Stimulated activated naive CD8-positive, alpha-beta T cell treated with anti-CD3 and anti-CD28 coated beads, Interleukin-15, amount 100 ng/mL, for 72 hours (primary cell): ENCODE measurements around the gene RAD21L1.
A peak's percentile ranks its signal among the peaks of the same experiment; 100 is the strongest.

Experiments used
- ATAC-seq: fragments of 150-1000 bp; cut with Tn5 transposase; 2 replicates; pipeline ENCODE4 v1.10.0; 2021; ENCODE audit warnings: mild to moderate bottlenecking, moderate library complexity
- DNase-seq, 2 donors: peaks; one replicate each; pipeline ENCODE4 v3.0.0; 2021 to 2022
- H3K27ac Mint-ChIP-seq, 2 donors: one replicate each; pipeline ENCODE4 v1.8.0; 2022; ENCODE audit warnings: mild to moderate bottlenecking in 2 of 2, mixed read lengths in 2 of 2, moderate library complexity in 2 of 2
- H3K27me3 Mint-ChIP-seq: one replicate; pipeline ENCODE4 v1.8.0; 2022; ENCODE audit warnings: mixed read lengths
- H3K4me1 Mint-ChIP-seq: one replicate; pipeline ENCODE4 v1.8.0; 2022; ENCODE audit warnings: mild to moderate bottlenecking, mixed read lengths
- H3K4me3 Mint-ChIP-seq, 2 donors: one replicate each; pipeline ENCODE4 v1.8.0; 2022; ENCODE audit warnings: mild to moderate bottlenecking in 2 of 2, mixed read lengths in 2 of 2, moderate library complexity in 1 of 2
- H3K9me3 Mint-ChIP-seq, 2 donors: one replicate each; pipeline ENCODE4 v1.8.0; 2022; ENCODE audit warnings: mixed read lengths in 2 of 2

Gene RAD21L1

DNA sequence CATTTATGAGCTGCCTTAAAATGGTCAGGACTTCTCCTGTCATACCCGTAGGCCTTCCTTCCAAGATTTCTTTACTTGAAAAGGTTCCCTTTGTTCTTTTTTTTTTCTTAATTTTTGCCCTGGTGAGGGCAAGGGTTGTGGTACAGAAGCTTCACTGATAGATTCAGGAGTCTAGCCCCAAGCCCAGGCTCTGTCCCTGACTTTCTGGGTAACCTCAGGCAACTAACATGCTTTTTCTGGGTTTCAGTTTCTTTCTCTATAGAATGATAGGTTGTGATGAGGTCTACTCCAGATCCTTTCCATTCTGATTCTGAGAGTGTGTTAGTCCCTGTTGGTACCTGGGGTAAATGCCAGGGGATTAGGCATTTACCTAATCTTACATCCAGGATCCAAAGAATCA, 61.5 kb downstream of the RAD21L1 start:
- Mint-ChIP-seq H3K27me3 (no peaks in the 10 kb centered on the region), H3K27ac (peak overlapping the region; percentile 73 to 93), H3K9me3 (no peaks in the 10 kb centered on the region), H3K4me3 (peak overlapping the region; percentile 78 to 79), H3K4me1 (peaks cover 70% of the 10 kb centered on the region)
- ATAC-seq (peak; percentile 93), DNase-seq (no peak)

DNA sequence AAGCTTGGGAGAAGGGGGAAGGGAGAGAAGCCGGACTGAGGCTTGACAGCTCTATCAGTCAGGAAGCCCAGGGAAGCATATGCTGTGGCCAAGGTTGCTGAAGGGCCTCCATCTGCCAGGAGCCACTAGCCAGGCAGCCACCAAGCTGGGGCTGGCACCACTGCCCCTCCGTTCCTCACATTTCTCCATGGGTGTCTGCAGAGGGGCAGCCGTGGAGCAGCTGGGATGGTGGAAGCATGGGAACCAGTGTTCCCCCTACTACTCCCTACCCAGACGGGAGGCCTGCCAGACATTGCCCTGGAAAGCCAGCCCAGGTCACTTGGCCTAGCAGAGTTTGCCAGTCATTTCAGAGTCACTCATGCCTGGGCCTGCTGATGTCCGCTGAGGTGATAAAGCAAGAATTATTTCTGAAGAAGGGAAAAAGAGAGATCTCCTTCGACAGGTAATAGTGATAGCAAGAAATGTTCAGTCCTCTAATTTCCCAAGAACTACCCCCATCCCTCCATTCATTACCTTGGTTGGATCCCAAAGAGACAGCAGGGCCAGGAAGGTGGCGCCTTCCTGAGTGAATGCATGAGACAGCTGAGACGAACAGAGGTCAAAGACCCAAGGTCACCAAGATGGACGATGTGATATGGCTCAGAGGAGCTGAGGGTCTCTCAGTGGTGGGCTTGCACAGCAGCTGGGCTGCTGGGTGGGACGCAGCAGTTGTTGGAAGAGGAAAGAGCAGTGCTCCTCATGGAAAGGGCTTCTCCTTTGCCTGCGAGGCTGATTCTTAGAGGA, 62.1 kb downstream of the RAD21L1 start:
- Mint-ChIP-seq H3K27me3 (no peaks in the 10 kb centered on the region), H3K9me3 (no peaks in the 10 kb centered on the region), H3K27ac (peak overlapping the region; percentile 73 to 89), H3K4me3 (no peak overlapping the region), H3K4me1 (peaks cover 73% of the 10 kb centered on the region)
- ATAC-seq: no peak
- no peak for DNase-seq

DNA sequence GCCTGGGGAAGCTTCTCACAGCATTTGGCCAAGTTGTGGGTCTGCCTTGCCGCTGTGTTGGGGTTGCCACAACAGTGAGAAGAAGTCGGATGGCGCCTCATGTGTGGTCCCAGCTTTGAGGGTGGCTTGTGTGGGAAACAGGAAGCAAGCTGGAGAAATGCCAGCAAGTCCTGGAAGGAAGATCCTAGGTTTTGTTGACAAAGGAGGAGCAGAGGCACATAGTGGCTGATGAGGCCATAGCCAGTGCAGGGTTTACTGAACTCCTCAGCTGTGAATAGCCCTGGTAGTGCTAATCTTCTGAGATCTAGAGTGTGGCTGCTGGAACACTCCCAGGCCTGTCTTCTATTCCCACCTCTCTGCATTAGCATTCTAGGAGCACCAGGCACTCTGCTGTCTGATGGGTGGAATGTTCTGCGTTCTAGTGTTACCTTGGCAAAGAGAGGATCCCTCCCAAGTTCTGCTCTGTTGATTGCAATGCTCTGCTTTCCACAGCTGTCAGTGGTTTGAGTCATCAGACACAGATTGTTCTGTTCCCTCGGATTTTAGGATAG, 65.4 kb downstream of the RAD21L1 start:
- DNase-seq (no peak), ATAC-seq (no peak)
- no peaks in the 10 kb centered on the region for H3K9me3 Mint-ChIP-seq
- peak overlapping the region in 1 of 2 donors; percentile 43 for H3K27ac Mint-ChIP-seq
- peaks cover 51% of the 10 kb centered on the region for H3K4me1 Mint-ChIP-seq
- H3K27me3 Mint-ChIP-seq: no peaks in the 10 kb centered on the region
- no peak overlapping the region for H3K4me3 Mint-ChIP-seq

DNA sequence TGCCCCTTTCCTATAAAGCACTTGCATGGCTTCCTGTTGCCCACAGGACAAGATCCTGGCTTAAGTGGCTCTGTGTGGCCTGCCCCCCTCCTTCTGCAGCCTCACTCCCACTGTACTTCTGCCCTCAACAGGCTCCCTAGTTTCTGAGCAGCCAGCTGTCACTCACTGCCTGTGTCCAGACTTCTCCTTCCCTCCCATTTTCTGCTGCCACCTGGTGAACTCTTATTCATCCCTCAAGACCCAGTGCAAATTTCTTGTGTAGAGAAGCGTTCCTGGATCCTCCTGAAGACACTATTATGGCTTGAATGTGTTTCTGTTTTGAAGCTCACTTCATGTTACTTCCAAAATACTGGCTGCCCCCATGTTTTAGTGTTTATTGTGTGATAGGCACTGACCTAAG, 66.8 kb downstream of the RAD21L1 start:
- no peaks in the 10 kb centered on the region for H3K27me3 Mint-ChIP-seq
- no peak overlapping the region for H3K4me3 Mint-ChIP-seq
- H3K4me1 Mint-ChIP-seq: peaks cover 47% of the 10 kb centered on the region
- no peak for ATAC-seq
- no peak overlapping the region for H3K27ac Mint-ChIP-seq
- DNase-seq: no peak
- no peaks in the 10 kb centered on the region for H3K9me3 Mint-ChIP-seq

DNA sequence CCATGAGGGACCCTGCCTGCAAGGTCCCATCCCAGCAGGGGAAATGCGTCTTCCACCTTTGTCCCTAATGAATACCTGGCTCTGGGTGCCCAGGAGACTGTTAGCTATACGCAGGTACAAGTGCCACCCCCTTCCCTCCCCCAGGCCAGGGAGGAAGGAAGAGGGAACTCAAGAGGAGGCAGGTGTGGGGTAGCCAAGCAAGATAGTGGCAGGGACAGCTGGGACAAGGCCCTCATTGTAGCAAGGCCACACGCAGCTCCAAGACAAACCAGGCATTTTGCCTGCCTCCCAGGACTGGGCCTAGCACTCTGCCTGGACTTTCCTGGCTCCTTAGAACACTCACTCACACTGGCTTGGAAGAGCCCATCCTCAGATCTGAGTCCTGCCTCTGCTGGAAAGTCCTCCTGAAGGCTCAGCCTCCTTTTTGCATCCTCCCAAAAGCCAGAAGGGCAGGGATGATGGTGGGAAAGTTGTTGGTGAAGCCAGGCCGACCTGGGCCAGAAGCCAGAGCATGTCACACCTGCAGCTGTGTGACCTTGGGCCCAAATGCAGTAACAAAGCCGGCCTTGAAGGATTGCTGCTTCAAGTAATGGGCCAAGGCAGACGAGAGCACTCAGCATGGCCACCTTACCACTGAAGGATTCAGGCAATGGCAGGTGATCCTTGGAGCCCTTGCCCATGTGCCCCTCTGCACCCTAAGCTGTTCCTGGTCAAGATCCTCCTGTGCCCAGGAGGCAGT, 68.0 kb downstream of the RAD21L1 start:
- no peak overlapping the region for H3K4me3 Mint-ChIP-seq
- no peaks in the 10 kb centered on the region for H3K9me3 Mint-ChIP-seq
- H3K27ac Mint-ChIP-seq: no peak overlapping the region
- DNase-seq (no peak), ATAC-seq (no peak)
- no peaks in the 10 kb centered on the region for H3K27me3 Mint-ChIP-seq
- H3K4me1 Mint-ChIP-seq: peaks cover 40% of the 10 kb centered on the region

DNA sequence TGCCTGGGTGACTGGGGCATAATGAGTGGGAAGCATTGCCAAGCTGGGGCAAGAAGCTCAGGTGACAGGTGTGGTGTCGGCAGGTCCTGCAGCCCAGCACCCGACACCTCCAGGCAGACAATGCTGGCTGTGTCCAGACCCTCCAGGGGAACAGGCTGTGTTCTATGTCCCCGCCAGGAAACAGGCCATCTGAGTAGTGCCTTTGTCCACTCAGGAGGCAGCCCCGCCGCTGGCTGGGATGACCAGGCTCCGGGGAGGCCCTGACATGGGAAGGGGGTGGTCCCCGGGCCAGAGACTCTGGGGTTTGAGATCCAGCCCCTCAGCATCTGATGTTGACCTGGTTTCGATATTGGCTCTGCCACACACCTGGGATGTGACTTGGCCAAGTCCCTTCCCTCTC, 68.7 kb downstream of the RAD21L1 start:
- Mint-ChIP-seq H3K9me3 (no peaks in the 10 kb centered on the region), H3K27ac (no peak overlapping the region)
- no peak for ATAC-seq

DNA sequence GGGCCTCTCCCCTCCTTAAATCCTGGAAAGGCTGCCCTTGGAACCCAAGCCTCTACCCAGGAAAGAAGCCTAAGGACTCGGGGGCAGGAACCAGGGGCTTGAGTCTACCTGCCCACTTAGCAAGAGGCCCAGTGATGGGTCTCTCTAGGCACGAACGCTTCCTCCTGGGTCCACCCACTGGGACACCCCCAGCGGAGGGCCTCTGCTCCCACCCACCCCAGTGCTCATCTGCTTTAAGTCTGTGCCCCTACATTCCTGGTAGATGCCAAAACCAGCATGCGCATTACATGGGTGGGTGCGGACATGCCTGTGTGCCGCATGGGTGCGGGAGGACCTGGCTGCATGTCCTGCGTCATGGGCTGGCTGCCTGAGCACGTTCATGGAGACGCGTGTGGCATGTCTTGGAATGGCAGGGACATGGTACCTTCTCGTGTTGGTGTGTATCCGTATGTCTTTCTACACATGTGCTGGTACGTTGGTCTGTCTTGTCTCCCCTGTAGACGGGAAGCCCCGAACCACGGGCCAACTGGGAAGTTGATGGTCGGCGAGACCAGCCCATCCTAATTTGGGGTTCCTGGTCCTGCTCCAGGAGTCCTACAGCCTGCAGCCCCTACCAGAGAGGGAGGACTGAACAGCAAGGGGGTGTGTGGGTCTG, 69.6 kb downstream of the RAD21L1 start:
- no peaks in the 10 kb centered on the region for H3K9me3 Mint-ChIP-seq
- no peaks in the 10 kb centered on the region for H3K27me3 Mint-ChIP-seq
- peaks cover 56% of the 10 kb centered on the region for H3K4me1 Mint-ChIP-seq
- DNase-seq (no peak), ATAC-seq (no peak)
- H3K4me3 Mint-ChIP-seq: no peak overlapping the region
- peak overlapping the region in 1 of 2 donors; percentile 36 for H3K27ac Mint-ChIP-seq

More for the DNA sequence above, 68.7 kb downstream of the RAD21L1 start:
- Mint-ChIP-seq H3K27me3 (no peaks in the 10 kb centered on the region), H3K4me3 (no peak overlapping the region), H3K4me1 (peaks cover 47% of the 10 kb centered on the region)
- DNase-seq: no peak

DNA sequence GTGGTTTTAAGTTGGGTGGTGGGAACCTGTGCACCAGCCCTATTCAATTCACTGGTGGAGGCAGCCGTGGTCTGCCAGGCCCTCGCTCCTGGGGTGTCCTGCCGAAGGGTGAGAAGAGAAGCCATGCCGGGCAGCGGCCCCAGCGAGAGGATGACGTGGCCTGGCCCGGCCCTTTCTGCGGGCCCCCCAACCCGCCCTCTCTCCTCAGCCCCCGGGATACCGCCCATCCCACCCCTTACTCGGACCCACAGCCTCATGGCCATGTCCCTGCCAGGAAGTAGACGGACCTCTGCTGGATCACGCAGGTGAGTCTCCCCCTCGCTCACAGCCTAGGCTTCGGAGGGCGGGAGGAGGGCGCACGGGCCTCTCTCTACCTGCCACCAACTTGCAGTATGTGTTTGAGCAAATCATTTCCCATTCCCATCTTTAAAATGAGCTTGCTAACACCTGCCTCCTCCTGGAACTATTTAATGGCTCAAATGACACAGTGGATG, 70.3 kb downstream of the RAD21L1 start:
- ATAC-seq (no peak), DNase-seq (no peak)
- Mint-ChIP-seq H3K4me1 (peaks cover 59% of the 10 kb centered on the region), H3K27ac (peak overlapping the region in 1 of 2 donors; percentile 14), H3K9me3 (no peaks in the 10 kb centered on the region), H3K4me3 (no peak overlapping the region), H3K27me3 (no peaks in the 10 kb centered on the region)

DNA sequence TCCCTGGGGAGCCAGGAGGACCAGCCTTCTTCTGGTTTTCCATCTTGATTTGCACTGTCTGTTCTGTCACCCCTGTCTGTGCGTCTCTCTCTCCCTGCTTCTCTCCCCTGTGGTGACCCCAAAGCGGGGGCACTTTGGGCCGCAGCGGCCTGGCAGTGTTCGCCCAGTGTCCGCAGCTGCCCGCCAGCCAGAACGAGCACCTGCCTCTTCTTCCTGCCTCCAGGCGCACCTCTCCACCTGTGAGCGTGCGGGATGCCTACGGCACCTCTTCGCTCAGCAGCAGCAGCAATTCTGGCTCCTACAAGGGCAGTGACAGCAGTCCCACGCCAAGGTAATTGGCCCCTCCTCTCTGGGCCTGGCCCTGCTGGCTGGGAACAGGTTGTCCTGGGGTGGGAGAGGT, 71.1 kb downstream of the RAD21L1 start:
- Mint-ChIP-seq H3K4me1 (peaks cover 56% of the 10 kb centered on the region), H3K4me3 (no peak overlapping the region), H3K27ac (no peak overlapping the region), H3K9me3 (no peaks in the 10 kb centered on the region), H3K27me3 (no peaks in the 10 kb centered on the region)
- no peak for ATAC-seq
- DNase-seq: no peak

DNA sequence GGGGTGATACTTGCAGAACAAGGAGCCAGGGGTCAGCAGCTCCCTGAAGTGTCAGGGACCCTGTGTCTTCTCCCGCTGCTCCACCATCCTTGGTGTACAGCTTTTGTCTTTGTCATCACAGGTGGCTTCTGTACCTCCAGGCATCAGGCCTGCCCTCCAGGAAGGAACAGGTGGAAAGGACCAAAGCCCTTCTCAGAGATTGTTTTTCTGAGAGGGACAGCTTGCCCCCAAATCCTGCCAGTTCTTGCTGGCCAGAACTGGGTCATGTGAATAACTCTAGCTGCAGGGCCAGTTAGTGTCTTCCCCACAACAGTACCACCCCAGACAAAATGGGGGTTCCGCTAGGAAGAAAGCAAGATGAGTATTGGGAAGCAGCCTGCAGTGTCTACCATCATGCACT, 71.6 kb downstream of the RAD21L1 start:
- DNase-seq (no peak), ATAC-seq (no peak)
- Mint-ChIP-seq H3K27ac (no peak overlapping the region), H3K9me3 (no peaks in the 10 kb centered on the region), H3K4me3 (no peak overlapping the region), H3K27me3 (no peaks in the 10 kb centered on the region), H3K4me1 (peaks cover 50% of the 10 kb centered on the region)

DNA sequence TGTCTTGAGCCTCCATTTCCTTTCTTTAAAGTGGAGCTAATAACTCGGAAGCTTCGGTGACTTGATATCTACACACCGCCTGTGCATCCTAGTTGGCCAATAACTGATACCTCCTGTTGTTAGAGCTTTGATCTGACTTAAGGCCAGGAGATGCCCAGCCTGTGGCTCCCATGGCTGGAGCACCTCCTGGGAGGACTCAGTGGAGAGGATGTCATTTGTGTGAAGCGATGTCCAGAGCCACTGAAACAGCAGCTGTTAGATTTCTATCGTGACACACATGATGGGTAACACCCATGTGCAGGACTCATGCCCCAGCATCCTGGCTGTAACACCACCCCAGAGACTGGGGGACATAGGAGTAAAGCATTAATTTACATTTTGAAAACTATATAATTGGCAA, 72.3 kb downstream of the RAD21L1 start:
- ATAC-seq (no peak), DNase-seq (no peak)
- H3K27me3 Mint-ChIP-seq: no peaks in the 10 kb centered on the region
- H3K9me3 Mint-ChIP-seq: no peaks in the 10 kb centered on the region
- peaks cover 43% of the 10 kb centered on the region for H3K4me1 Mint-ChIP-seq
- H3K4me3 Mint-ChIP-seq: no peak overlapping the region
- H3K27ac Mint-ChIP-seq: no peak overlapping the region

DNA sequence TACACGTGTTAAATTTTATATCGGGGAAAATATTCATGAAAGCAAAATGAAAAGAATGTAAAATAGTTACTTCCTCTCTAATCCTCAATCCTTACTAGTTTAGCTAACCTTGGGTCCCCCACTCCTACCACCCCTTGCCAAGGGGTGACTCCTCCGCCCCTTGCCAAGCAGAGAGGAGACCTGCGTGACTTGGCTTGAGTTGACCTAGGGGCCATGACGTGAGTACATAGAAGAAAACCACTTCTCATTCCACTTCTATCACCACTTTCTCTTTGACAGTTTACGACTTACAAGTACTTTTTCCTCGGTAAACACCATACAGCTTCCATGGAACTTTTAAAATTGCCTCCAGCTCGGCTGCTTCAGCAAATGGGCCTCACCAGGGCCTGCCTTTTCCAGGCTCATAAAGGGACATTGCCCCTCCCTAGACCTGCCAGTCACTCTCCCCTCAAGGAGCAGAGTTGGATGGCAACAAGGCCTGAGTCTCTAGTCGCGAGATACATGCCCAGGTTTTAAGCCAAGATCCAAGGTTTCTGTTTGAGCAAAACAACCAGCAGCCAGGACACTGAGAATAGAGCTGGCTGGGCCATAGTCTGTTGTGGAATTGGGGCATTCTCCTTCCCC, 73.2 kb downstream of the RAD21L1 start:
- Mint-ChIP-seq H3K4me1 (peaks cover 37% of the 10 kb centered on the region), H3K27ac (no peak overlapping the region), H3K27me3 (no peaks in the 10 kb centered on the region), H3K9me3 (no peaks in the 10 kb centered on the region), H3K4me3 (no peak overlapping the region)
- no peak for DNase-seq
- ATAC-seq: no peak

DNA sequence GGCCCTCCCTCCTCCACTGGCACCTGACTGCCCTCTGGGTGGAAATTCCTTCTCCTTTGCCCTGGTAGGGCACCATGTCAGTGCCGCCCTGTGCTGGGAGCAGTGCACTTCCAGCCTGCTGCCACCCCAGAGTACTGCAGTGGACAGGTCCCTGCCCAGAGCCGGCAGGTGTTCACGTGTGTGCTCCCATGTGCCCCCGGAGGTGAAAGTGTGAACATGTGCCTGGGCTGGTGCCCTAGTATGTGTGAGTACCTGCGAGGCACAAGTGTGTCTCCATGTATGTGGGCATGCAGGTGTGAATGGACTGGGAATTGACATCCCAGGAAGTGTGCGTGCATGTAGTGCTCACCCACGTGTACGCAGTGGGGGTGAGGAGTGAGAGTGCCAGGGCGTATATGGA, 73.7 kb downstream of the RAD21L1 start:
- Mint-ChIP-seq H3K27ac (peak overlapping the region in 1 of 2 donors; percentile 72), H3K4me1 (peaks cover 37% of the 10 kb centered on the region), H3K4me3 (peak overlapping the region in 1 of 2 donors; percentile 44), H3K9me3 (no peaks in the 10 kb centered on the region), H3K27me3 (no peaks in the 10 kb centered on the region)
- DNase-seq: peak; percentile 35 to 42
- ATAC-seq: no peak

DNA sequence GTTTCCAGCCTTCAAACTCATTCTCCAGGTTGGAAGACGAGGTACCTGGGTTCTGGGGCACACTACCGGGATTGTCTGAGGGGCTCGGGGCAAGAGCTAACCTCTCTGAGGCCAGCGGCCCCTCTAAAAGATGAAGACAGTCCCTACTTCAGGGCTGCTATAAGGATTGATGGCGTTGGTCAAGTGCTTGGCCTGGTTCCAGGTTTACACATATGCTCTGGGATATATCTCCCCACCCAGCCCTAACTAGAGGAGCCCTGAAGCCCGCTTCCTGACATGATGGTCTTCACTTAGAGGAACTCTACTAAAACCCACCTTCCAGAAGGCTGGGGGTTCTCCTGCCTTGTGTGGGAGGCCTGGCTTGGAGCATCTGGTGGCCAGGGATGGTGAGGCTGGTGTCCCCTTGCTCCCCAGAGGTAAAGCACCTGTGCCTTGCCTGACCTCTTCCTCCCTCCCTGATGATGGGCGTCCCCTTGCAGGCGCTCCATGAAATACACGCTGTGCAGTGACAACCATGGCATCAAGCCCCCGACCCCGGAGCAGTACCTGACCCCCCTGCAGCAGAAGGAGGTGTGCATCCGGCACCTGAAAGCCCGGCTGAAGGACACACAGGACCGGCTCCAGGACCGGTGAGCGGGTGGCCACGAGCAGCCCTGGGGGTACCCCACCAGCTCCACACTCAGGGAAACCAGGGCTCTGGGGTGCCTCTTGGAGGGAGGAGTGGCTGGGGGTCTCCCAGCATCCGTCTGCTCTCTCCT, 74.4 kb downstream of the RAD21L1 start:
- H3K27ac Mint-ChIP-seq: peak overlapping the region; percentile 93 to 94
- no peaks in the 10 kb centered on the region for H3K27me3 Mint-ChIP-seq
- H3K9me3 Mint-ChIP-seq: no peaks in the 10 kb centered on the region
- peak overlapping the region; percentile 70 to 85 for H3K4me3 Mint-ChIP-seq
- H3K4me1 Mint-ChIP-seq: peaks cover 37% of the 10 kb centered on the region
- DNase-seq: no peak
- no peak for ATAC-seq
